ENCODE data around the gene GSDME. TPM values are rescaled to one million over a fixed set of nuclear protein-coding genes. Genes with fewer than 3 reads are reported as not detected.

Gene GSDME
- polyA plus RNA-seq, 3 donors, result 12.6 to 17.1 (median 16.9) TPM

- DNase-seq, result no peak
Observed at GRCh38 chr7:24779283-24779655, 22.0 kb upstream of the GSDME start.

GRCh38 chr7:24778543-24779282 lies 21.4 kb upstream of the GSDME start:
- no peak for DNase-seq

- no peak for DNase-seq
Observed at GRCh38 chr7:24777806-24778205, 20.5 kb upstream of the GSDME start.

GRCh38 chr7:24773646-24774045 lies 16.4 kb upstream of the GSDME start:
- no peak for DNase-seq

GRCh38 chr7:24769851-24770250 lies 12.6 kb upstream of the GSDME start:
- DNase-seq, result no peak

GRCh38 chr7:24769014-24769830 lies 12.0 kb upstream of the GSDME start:
- DNase-seq, result no peak

GRCh38 chr7:24767878-24768569 lies 10.8 kb upstream of the GSDME start:
- DNase-seq, result no peak

- no peak for DNase-seq
Observed at GRCh38 chr7:24764972-24765744, 7.9 kb upstream of the GSDME start.

- DNase-seq, result no peak
Observed at GRCh38 chr7:24764011-24764410, 6.7 kb upstream of the GSDME start.

- no peak for DNase-seq
Observed at GRCh38 chr7:24763303-24763901, 6.1 kb upstream of the GSDME start.

GRCh38 chr7:24762771-24763170 lies 5.5 kb upstream of the GSDME start:
- DNase-seq, result no peak

- DNase-seq, result no peak
Observed at GRCh38 chr7:24760968-24761367, 3.7 kb upstream of the GSDME start.

GRCh38 chr7:24756545-24757352 lies 515 bp downstream of the GSDME start:
- peak; percentile 42 for DNase-seq

GRCh38 chr7:24755541-24756407 lies 1.5 kb downstream of the GSDME start:
- no peak for DNase-seq

- no peak for DNase-seq
Observed at GRCh38 chr7:24754906-24755506, 2.3 kb downstream of the GSDME start.

GRCh38 chr7:24752073-24752800 lies 5.0 kb downstream of the GSDME start:
- DNase-seq, result no peak

GRCh38 chr7:24751484-24751883 lies 5.8 kb downstream of the GSDME start:
- DNase-seq, result no peak

- DNase-seq, result no peak
Observed at GRCh38 chr7:24750441-24751055, 6.7 kb downstream of the GSDME start.

Data from renal pelvis (tissue), 4 donors.